HG03097 (cell line): Measurements from ENCODE around the gene ZNF117.
"Not testable (repeated sequence)": the region's sequence is repeated elsewhere in the genome, so short reads cannot be mapped to it uniquely, and the experiment has no call there.

Source experiments
- ATAC-seq: cut with Tn5 transposase; IDR thresholded peaks from one replicate; pipeline ENCODE4 v1.9.1; 2021; ENCODE audit not compliant: unreplicated experiment, low FRiP score

The ZNF117 gene

GRCh38 chr7:64928252-64929187 is 62.3 kb downstream of the ZNF117 start:
- not testable (repeated sequence) for ATAC-seq
